Mucosa of descending colon (tissue), 3 donors: ENCODE results near the gene HPSE2. TPM values are rescaled to one million over a fixed set of nuclear protein-coding genes. Genes with fewer than 3 reads are reported as not detected.

Experiments used
- ATAC-seq: fragments of 200-7000 bp; cut with Tn5 transposase; one replicate; pipeline ENCODE4 v1.9.1; 2020; ENCODE audit warnings: mild to moderate bottlenecking, moderate library complexity
- DNase-seq, 3 donors: peaks; one replicate each; pipeline ENCODE4 v3.0.0-alpha.2; 2020
- H3K36me3 ChIP-seq: fragments of 200-600 bp; one replicate; pipeline ENCODE4 v1.8.0; 2021; ENCODE audit warnings: low read depth, mild to moderate bottlenecking
- H3K4me1 ChIP-seq: fragments of 200-600 bp; one replicate; pipeline ENCODE4 v1.8.0; 2021; ENCODE audit warnings: low read depth, mild to moderate bottlenecking
- H3K4me3 ChIP-seq: fragments of 200-600 bp; one replicate; pipeline ENCODE4 v1.8.0; 2021; ENCODE audit warnings: mild to moderate bottlenecking
- H3K9me3 ChIP-seq: fragments of 200-600 bp; one replicate; pipeline ENCODE4 v1.8.0; 2021; ENCODE audit warnings: mild to moderate bottlenecking
- CTCF ChIP-seq: fragments of 200-600 bp; IDR thresholded peaks from one replicate; pipeline ENCODE4 v1.8.0; 2022; ENCODE audit warnings: antibody characterized with exemption, mild to moderate bottlenecking
- intact Hi-C, 2 donors: fragments of 100-400 bp; cut with DNase I in 1 of 2; cut with micrococcal nuclease in 1 of 2; formaldehyde crosslinking; loops; one replicate each; pipeline versions ENCODE4 v1.11.0 to v1.11.1; 2022; cut with DNase I, micrococcal nuclease
- long read RNA-seq, 2 donors: library from polyadenylated mRNA; unstranded; transcript quantifications; one replicate each; pipeline ENCODE4 v2.0.0, GENCODE V29; 2019 to 2021
- total RNA-seq, 3 donors: library from RNA; stranded (reverse); fragmentation: NEBNext Ultra II Directional in 2 of 3; extraction: Animal tissue kit (Norgen Biotek cat#: 25700) in 2 of 3; gene quantifications; one replicate each; pipeline versions ENCODE4 v1.2.1 to v1.2.4, GENCODE V29; 2021 to 2023
- donor health status: DM: no; HTN: no; CAD: no; lungs with moderate emphysema.
- donor health status: DM: no; HTN: no; CAD: no.
- donor health status: DM: no; HTN: yes; CAD: no.

Gene HPSE2
- 1 to 10 TPM; 1.3 to 3.7 (median 2.4) TPM for total RNA-seq
- long read RNA-seq, donor 1, partial matches to known transcripts: 0 of 2 reads
- long read RNA-seq, donor 1, other reads (novel, unspliced or antisense): 2 of 2 reads
- long read RNA-seq, donor 2: 0 reads

- intact Hi-C loops: no loop called here
- DNase-seq: peak in 1 of 3 donors; percentile 5
- TF ChIP-seq CTCF: no peak
- Histone ChIP-seq H3K4me3 (no peak within 1 kb of the TSS), H3K36me3 (no peaks in the 10 kb centered on the region), H3K9me3 (no peaks in the 10 kb centered on the region), H3K4me1 (peaks cover 6% of the 10 kb centered on the region)
- ATAC-seq: no peak
Observed at GRCh38 chr10:99235658-99236626, at the start of gene HPSE2. Gene HPSE2 (minus strand): TSS chr10:99235852.

GRCh38 chr10:99280472-99280871 is 44.8 kb upstream of the HPSE2 start:
- Histone ChIP-seq H3K4me1 (no peaks in the 10 kb centered on the region), H3K4me3 (no peak overlapping the region), H3K9me3 (peaks cover 11% of the 10 kb centered on the region), H3K36me3 (no peaks in the 10 kb centered on the region)
- DNase-seq: no peak
- intact Hi-C loops: no loop called here
- no peak for TF ChIP-seq CTCF
- ATAC-seq: no peak

GRCh38 chr10:99279626-99280111 is 44.0 kb upstream of the HPSE2 start:
- DNase-seq: no peak
- ATAC-seq: peak; percentile 47
- Histone ChIP-seq H3K4me1 (no peaks in the 10 kb centered on the region), H3K4me3 (no peak overlapping the region), H3K9me3 (peaks cover 11% of the 10 kb centered on the region), H3K36me3 (no peaks in the 10 kb centered on the region)
- intact Hi-C loops: no loop called here
- TF ChIP-seq CTCF: no peak

GRCh38 chr10:99276848-99277486 is 41.3 kb upstream of the HPSE2 start:
- DNase-seq (no peak), ATAC-seq (no peak)
- intact Hi-C loops: no loop called here
- TF ChIP-seq CTCF: no peak
- H3K4me1 ChIP-seq: no peaks in the 10 kb centered on the region
- H3K36me3 ChIP-seq: no peaks in the 10 kb centered on the region
- H3K4me3 ChIP-seq: no peak overlapping the region
- H3K9me3 ChIP-seq: no peaks in the 10 kb centered on the region

GRCh38 chr10:99266383-99266782 is 30.7 kb upstream of the HPSE2 start:
- no peak overlapping the region for H3K4me3 ChIP-seq
- TF ChIP-seq CTCF: no peak
- ATAC-seq: no peak
- H3K36me3 ChIP-seq: no peaks in the 10 kb centered on the region
- H3K4me1 ChIP-seq: no peaks in the 10 kb centered on the region
- intact Hi-C loops: no loop called here
- DNase-seq: no peak
- H3K9me3 ChIP-seq: peaks cover 11% of the 10 kb centered on the region
